CD4-positive, alpha-beta T cell treated with Interleukin-17A for 1 hour (primary cell): ENCODE data around the gene SNED1.

Experiments
- DNase-seq: peaks from one replicate; pipeline ENCODE4 v3.0.0-alpha.2; 2020

SNED1 gene

GRCh38 chr2:240997856-240998705 lies at the start of gene SNED1:
Gene SNED1 (plus strand): TSS chr2:240998618. CDS start chr2:240998838, 220 bp downstream.
- peak; percentile 47 for DNase-seq

GRCh38 chr2:240948905-240949790 lies 49.3 kb upstream of the SNED1 start:
- no peak for DNase-seq

GRCh38 chr2:240949791-240950705 lies 48.4 kb upstream of the SNED1 start:
- DNase-seq, result no peak

GRCh38 chr2:240951045-240951594 lies 47.3 kb upstream of the SNED1 start:
- no peak for DNase-seq

- no peak for DNase-seq
These were observed 45.7 kb upstream of the SNED1 start for GRCh38 chr2:240952496-240953246.

- no peak for DNase-seq
These were observed 44.7 kb upstream of the SNED1 start for GRCh38 chr2:240953426-240954410.

GRCh38 chr2:240954436-240955305 lies 43.7 kb upstream of the SNED1 start:
- no peak for DNase-seq

- no peak for DNase-seq
These were observed 42.9 kb upstream of the SNED1 start for GRCh38 chr2:240955306-240956170.

- DNase-seq, result no peak
These were observed 42.1 kb upstream of the SNED1 start for GRCh38 chr2:240956171-240956934.

- no peak for DNase-seq
These were observed 41.3 kb upstream of the SNED1 start for GRCh38 chr2:240956935-240957655.

GRCh38 chr2:240957656-240958365 lies 40.6 kb upstream of the SNED1 start:
- no peak for DNase-seq

- no peak for DNase-seq
These were observed 39.8 kb upstream of the SNED1 start for GRCh38 chr2:240958366-240959213.

GRCh38 chr2:240959214-240959940 lies 39.0 kb upstream of the SNED1 start:
- DNase-seq, result no peak

- no peak for DNase-seq
These were observed 38.5 kb upstream of the SNED1 start for GRCh38 chr2:240959941-240960308.
